IMR-90 (cell line): ENCODE data around the gene TTLL11. TPM values are rescaled to one million over a fixed set of nuclear protein-coding genes. Genes with fewer than 3 reads are reported as not detected.

Source experiments
- ATAC-seq: fragments of 200-7000 bp; cut with Tn5 transposase; 2 replicates; pipeline ENCODE4 v1.9.1; 2020; ENCODE audit warnings: low read depth, mild to moderate bottlenecking, moderate library complexity
- BruUV-seq: library from RNA; stranded (reverse); fragments of 400-500 nt; replicated peaks from 2 replicates; lab custom pipeline; 2021; lab: Mats Ljungman, UMichigan
- CTCF ChIA-PET: fragments of 300-600 bp; formaldehyde crosslinking; extraction: SDS; loops from one replicate; lab custom pipeline; 2021; ENCODE audit warnings: antibody characterized with exemption; lab: Yijun Ruan, JAX
- POLR2A ChIA-PET: fragments of 300-600 bp; sonication (Branson Sonifier 250); formaldehyde crosslinking; loops from one replicate; lab custom pipeline; 2022; ENCODE audit warnings: antibody characterized with exemption; ENCODE audit not compliant: unreplicated experiment; lab: Charles Lee
- DNase-seq: peaks from one replicate; pipeline ENCODE4 v3.0.0; 2013
- H2AFZ ChIP-seq: replicated peaks from 2 replicates; pipeline ENCODE3; 2013; ENCODE audit warnings: low read length, mild to moderate bottlenecking; ENCODE audit not compliant: poor library complexity
- H2AK5ac ChIP-seq: 2 replicates; pipeline ENCODE4 v1.6.1; 2013; ENCODE audit warnings: low read depth, low read length, inconsistent platforms
- H2AK9ac ChIP-seq: replicated peaks from 2 replicates; pipeline ENCODE3; 2013; ENCODE audit warnings: mild to moderate bottlenecking, low read depth, low read length, moderate library complexity; ENCODE audit not compliant: poor library complexity
- H2BK120ac ChIP-seq: 2 replicates; pipeline ENCODE4 v1.6.1; 2013; ENCODE audit warnings: low read depth, low read length, inconsistent platforms
- H2BK15ac ChIP-seq: 3 replicates; pipeline ENCODE4 v1.6.1; 2013; ENCODE audit warnings: low read depth, low read length, inconsistent platforms
- H2BK20ac ChIP-seq: 2 replicates; pipeline ENCODE4 v1.6.1; 2013; ENCODE audit warnings: low read depth, mild to moderate bottlenecking, inconsistent platforms, low read length, moderate library complexity
- H2BK5ac ChIP-seq: 2 replicates; pipeline ENCODE4 v1.6.1; 2013; ENCODE audit warnings: mild to moderate bottlenecking, low read depth, low read length, inconsistent platforms; ENCODE audit not compliant: poor library complexity, severe bottlenecking
- H3K14ac ChIP-seq: replicated peaks from 2 replicates; pipeline ENCODE4 v1.6.1; 2013; ENCODE audit warnings: low read depth, low read length, inconsistent platforms
- H3K18ac ChIP-seq: 2 replicates; pipeline ENCODE4 v1.6.1; 2013; ENCODE audit warnings: low read depth, low read length, control low read depth
- H3K23ac ChIP-seq: 2 replicates; pipeline ENCODE4 v1.6.1; 2013; ENCODE audit warnings: low read depth, low read length, inconsistent platforms
- H3K27ac ChIP-seq: 2 replicates; pipeline ENCODE4 v1.5.1; 2013; ENCODE audit warnings: mild to moderate bottlenecking, control low read depth, low read length; ENCODE audit not compliant: insufficient read depth
- H3K27me3 ChIP-seq: 2 replicates; pipeline ENCODE4 v1.6.1; 2013; ENCODE audit warnings: low read length; ENCODE audit not compliant: control insufficient read depth, insufficient read depth
- H3K36me3 ChIP-seq: 2 replicates; pipeline ENCODE4 v1.6.1; 2013; ENCODE audit warnings: low read length, mixed read lengths; ENCODE audit not compliant: control insufficient read depth, insufficient read depth
- H3K4ac ChIP-seq: 2 replicates; pipeline ENCODE4 v1.6.1; 2013; ENCODE audit warnings: low read depth, low read length, inconsistent platforms
- H3K4me1 ChIP-seq: 2 replicates; pipeline ENCODE4 v1.6.1; 2013; ENCODE audit warnings: low read length, mixed read lengths; ENCODE audit not compliant: control insufficient read depth, insufficient read depth
- H3K4me2 ChIP-seq: 2 replicates; pipeline ENCODE4 v1.6.1; 2013; ENCODE audit warnings: low read depth, mild to moderate bottlenecking, control low read depth, low read length, moderate library complexity
- H3K4me3 ChIP-seq: 2 replicates; pipeline ENCODE4 v1.5.1; 2013; ENCODE audit warnings: low read depth, mild to moderate bottlenecking, control low read depth, low read length, moderate library complexity; ENCODE audit not compliant: insufficient read depth
- H3K56ac ChIP-seq: 2 replicates; pipeline ENCODE4 v1.6.1; 2013; ENCODE audit warnings: low read length, inconsistent platforms; ENCODE audit not compliant: insufficient read depth; ENCODE audit errors: extremely low read depth
- H3K79me1 ChIP-seq, 2 experiments: 2 replicates each; pipeline ENCODE4 v1.6.1; 2013; ENCODE audit warnings: low read length in 2 of 2, inconsistent platforms in 1 of 2, low read depth in 1 of 2
- H3K9ac ChIP-seq: 2 replicates; pipeline ENCODE4 v1.6.1; 2013; ENCODE audit warnings: low read depth, low read length, control low read depth
- H3K9me1 ChIP-seq: 2 replicates; pipeline ENCODE4 v1.6.1; 2013; ENCODE audit warnings: low read length, inconsistent platforms; ENCODE audit not compliant: insufficient read depth
- H3K9me3 ChIP-seq: 2 replicates; pipeline ENCODE4 v1.6.1; 2013; ENCODE audit warnings: low read length; ENCODE audit not compliant: control insufficient read depth, insufficient read depth
- H4K20me1 ChIP-seq: 2 replicates; pipeline ENCODE4 v1.6.1; 2013; ENCODE audit warnings: low read length, inconsistent platforms; ENCODE audit not compliant: insufficient read depth
- H4K5ac ChIP-seq: 2 replicates; pipeline ENCODE4 v1.6.1; 2013; ENCODE audit warnings: mild to moderate bottlenecking, low read depth, low read length, control low read depth
- H4K8ac ChIP-seq, 2 experiments: 2 replicates each; pipeline ENCODE4 v1.6.1; 2013; ENCODE audit warnings: low read depth in 2 of 2, low read length in 2 of 2, control low read depth in 1 of 2, inconsistent platforms in 1 of 2
- H4K91ac ChIP-seq: 2 replicates; pipeline ENCODE4 v1.6.1; 2013; ENCODE audit warnings: low read depth, low read length, inconsistent platforms; ENCODE audit not compliant: insufficient read depth
- CHD1 ChIP-seq: IDR thresholded peaks from 2 replicates; pipeline ENCODE4 v1.6.1; 2012; ENCODE audit warnings: low read depth, low read length, improper control_type of control experiment
- FOS ChIP-seq: fragments of 150-350 bp; IDR thresholded peaks from 2 replicates; pipeline ENCODE4 v1.6.1; 2016; ENCODE audit warnings: low read depth, low read length
- WGBS, 2 experiments: methylation state at CpG; one replicate each; pipeline versions ENCODE4 v1.1.5 to v1.1.7; 2013; ENCODE audit warnings: missing lambda C conversion rate in 2 of 2; ENCODE audit not compliant: insufficient read length in 1 of 2; ENCODE audit errors: extremely low coverage in 2 of 2; 5-methylcytosine and 5-hydroxymethylcytosine counted together
- dilution Hi-C: fragments of 300-500 bp; cut with HindIII; formaldehyde crosslinking; loops from one replicate; pipeline ENCODE4 v1.14.3; 2018; ENCODE audit warnings: low sequenced_read_pairs; ENCODE audit not compliant: unreplicated experiment
- in situ Hi-C: fragments of 300-500 bp; cut with MboI; formaldehyde crosslinking; loops from 3 replicates; pipeline ENCODE4 v1.14.3; 2019; ENCODE audit warnings: low sequenced_read_pairs, inconsistent platforms, mixed read lengths
- intact Hi-C: fragments of 100-400 bp; cut with micrococcal nuclease; formaldehyde crosslinking; loops from 2 replicates; pipeline ENCODE4 v1.10.0; 2022
- polyA plus RNA-seq, 3 experiments: library from polyadenylated mRNA; depleted of rRNA; stranded (reverse); fragments of >200 nt; gene quantifications; 2 replicates each; pipeline ENCODE4 v1.2.3, GENCODE V29; 2012; ENCODE audit warnings: low replicate concordance in 1 of 3
- total RNA-seq: library from RNA; depleted of rRNA; stranded (reverse); fragments of >200 nt; gene quantifications from 2 replicates; pipeline ENCODE4 v1.2.3, GENCODE V29; 2012
- TF ChIP-seq, protein P1 (sequence below): fragments of 150-350 bp; IDR thresholded peaks from 2 replicates; pipeline ENCODE4 v1.6.1; 2017; ENCODE audit warnings: mild to moderate bottlenecking, antibody characterized with exemption, low read length, low read depth

Gene TTLL11
- total and polyA plus RNA-seq, 2 of the 4 experiments (the other 2 are of a cell fraction): 2.0 to 4.6 TPM

DNA sequence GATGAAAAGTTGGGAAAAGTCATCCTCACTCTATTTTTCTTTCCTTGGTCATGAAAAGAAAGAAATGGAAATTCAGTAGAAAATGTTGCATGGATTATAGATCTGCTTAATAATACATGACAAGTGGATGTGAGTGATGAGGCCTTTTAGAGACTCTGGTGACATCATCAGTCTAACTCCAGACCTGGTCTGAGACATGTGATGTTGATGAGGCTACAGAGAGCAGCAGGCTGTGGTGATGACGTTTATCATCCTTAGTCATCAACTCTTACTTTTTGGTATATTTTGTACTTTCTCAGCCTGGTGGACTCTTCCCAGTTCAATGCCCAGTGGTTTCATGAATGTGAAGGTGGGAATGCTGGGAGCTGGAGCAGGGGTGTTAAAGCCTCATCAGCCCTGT is 116.4 kb downstream of the TTLL11 start:
- ATAC-seq (peak; percentile 49; the same call in 1 of the 2 replicates), DNase-seq (peak; percentile 93)
- ChIA-PET CTCF (no interaction called here), POLR2A (no interaction called here)
- Histone ChIP-seq H3K4me2 (no peak overlapping the region), H2AFZ (peak overlapping the region; percentile 18), H4K8ac (no peak overlapping the region), H3K9me1 (peaks cover 7% of the 10 kb centered on the region; the same call in 1 of the 2 replicates), H3K27ac (no peak overlapping the region), H3K9me3 (no peaks in the 10 kb centered on the region), H3K79me1 (no peaks in the 10 kb centered on the region), H2AK5ac (no peak overlapping the region; the same call in 1 of the 2 replicates), H3K27me3 (no peaks in the 10 kb centered on the region), H3K14ac (no peak overlapping the region), H4K20me1 (no peaks in the 10 kb centered on the region), H2BK120ac (no peak overlapping the region), H3K18ac (no peak overlapping the region), H2AK9ac (no peak overlapping the region), H2BK5ac (no peak overlapping the region), H3K56ac (no peak overlapping the region), H2BK15ac (no peak overlapping the region), H4K91ac (no peak overlapping the region), H2BK20ac (no peak overlapping the region), H3K4ac (no peak overlapping the region), H3K4me3 (no peak overlapping the region), H3K36me3 (no peaks in the 10 kb centered on the region), H3K4me1 (peaks cover 6% of the 10 kb centered on the region; the same call in 1 of the 2 replicates), H4K5ac (no peak overlapping the region), H3K9ac (no peak overlapping the region), H3K23ac (no peak overlapping the region)
- no TSS peak for BruUV-seq
- TF ChIP-seq, protein P1, sequence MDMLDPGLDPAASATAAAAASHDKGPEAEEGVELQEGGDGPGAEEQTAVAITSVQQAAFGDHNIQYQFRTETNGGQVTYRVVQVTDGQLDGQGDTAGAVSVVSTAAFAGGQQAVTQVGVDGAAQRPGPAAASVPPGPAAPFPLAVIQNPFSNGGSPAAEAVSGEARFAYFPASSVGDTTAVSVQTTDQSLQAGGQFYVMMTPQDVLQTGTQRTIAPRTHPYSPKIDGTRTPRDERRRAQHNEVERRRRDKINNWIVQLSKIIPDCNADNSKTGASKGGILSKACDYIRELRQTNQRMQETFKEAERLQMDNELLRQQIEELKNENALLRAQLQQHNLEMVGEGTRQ: peak; percentile 57; the same call in 1 of the 2 replicates
- TF ChIP-seq CHD1: no peak
- TF ChIP-seq FOS: peak; percentile 33; the same call in 1 of the 2 replicates
- dilution Hi-C loops (no loop called here), intact Hi-C loops (no loop called here), in situ Hi-C loops (no loop called here)
- no CpG with 5 or more reads among the region's 1 CpG for WGBS, 2 experiments
